ENCODE data around the gene LRRC8E.
"Not testable (repeated sequence)": the region's sequence is repeated elsewhere in the genome, so short reads cannot be mapped to it uniquely, and the experiment has no call there.

Gene LRRC8E

GRCh38 chr19:7855426-7856108 lies 32.7 kb upstream of the LRRC8E start:
- no peak for DNase-seq (ENCODE audit: low read depth)

- no peak for DNase-seq (ENCODE audit: low read depth)
Measured at GRCh38 chr19:7856109-7856591, 32.2 kb upstream of the LRRC8E start.

GRCh38 chr19:7856679-7857663 lies 31.3 kb upstream of the LRRC8E start:
- no peak for DNase-seq (ENCODE audit: low read depth)

DNA sequence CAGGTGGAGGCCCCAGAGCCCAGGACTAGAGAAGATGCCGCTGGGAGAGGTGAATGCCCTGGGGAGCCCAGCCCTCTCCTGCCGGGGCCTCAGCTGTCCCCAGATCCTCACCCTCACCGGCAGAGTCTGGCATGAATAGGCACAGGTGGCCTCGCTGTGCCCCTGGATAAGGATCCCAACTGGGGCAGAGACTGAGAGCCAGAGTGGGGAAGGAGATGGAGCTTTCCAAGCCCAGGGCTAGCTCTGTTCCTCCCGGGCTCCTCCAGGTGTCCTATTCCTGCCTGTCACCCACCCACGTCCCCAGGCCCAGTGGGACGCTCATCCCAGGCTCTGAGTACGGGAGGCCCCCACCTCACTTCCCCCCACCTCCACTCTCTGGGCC lies 30.6 kb upstream of the LRRC8E start:
- DNase-seq (ENCODE audit: low read depth): no peak

GRCh38 chr19:7858109-7858770 lies 30.1 kb upstream of the LRRC8E start:
- no peak for DNase-seq (ENCODE audit: low read depth)

- DNase-seq (ENCODE audit: low read depth): not testable (repeated sequence)
Measured at GRCh38 chr19:7859087-7859486, 29.2 kb upstream of the LRRC8E start.

DNA sequence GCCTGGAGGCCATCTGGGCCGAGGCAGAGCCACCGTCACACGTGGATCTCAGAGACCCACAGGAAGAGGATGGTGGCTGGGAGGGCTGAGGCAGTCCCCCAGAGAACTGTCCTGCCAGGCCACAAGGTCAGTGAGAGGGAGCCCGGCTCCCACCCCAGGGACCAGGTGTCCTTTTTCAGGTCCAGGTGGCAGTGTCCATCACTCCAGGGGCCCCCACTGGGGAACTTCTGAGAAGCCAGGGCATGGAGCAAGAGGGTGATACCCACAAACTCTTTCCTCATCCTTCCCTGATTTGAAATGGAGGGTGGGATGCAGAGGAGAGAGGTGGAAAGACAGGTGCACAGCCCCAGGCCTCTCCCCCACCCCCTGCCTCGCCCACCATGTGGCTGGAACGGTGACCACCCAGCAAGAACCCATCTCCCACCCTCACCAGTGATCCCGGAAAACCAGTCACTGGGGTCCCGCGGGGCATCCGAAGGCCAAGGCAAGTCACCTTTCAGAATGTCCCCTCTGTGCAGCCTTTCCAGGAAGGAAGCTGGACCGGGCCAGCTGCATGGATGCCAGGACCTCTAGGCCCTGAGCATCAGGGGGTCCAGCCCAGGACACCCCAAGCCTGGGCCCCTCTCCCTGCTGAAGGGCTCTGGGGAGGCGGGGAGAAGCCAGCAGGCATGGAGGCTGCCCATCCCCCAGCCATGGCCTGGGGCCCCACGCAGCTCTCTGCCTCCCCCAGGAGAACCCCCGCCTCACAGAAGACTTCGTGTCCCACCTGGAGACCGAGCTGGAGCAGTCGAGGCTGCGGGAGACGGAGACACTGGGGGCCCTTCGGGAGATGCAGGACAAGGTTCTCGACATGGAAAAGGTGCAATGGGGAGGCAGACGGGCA lies 28.2 kb upstream of the LRRC8E start:
- no peak for DNase-seq (ENCODE audit: low read depth)

DNA sequence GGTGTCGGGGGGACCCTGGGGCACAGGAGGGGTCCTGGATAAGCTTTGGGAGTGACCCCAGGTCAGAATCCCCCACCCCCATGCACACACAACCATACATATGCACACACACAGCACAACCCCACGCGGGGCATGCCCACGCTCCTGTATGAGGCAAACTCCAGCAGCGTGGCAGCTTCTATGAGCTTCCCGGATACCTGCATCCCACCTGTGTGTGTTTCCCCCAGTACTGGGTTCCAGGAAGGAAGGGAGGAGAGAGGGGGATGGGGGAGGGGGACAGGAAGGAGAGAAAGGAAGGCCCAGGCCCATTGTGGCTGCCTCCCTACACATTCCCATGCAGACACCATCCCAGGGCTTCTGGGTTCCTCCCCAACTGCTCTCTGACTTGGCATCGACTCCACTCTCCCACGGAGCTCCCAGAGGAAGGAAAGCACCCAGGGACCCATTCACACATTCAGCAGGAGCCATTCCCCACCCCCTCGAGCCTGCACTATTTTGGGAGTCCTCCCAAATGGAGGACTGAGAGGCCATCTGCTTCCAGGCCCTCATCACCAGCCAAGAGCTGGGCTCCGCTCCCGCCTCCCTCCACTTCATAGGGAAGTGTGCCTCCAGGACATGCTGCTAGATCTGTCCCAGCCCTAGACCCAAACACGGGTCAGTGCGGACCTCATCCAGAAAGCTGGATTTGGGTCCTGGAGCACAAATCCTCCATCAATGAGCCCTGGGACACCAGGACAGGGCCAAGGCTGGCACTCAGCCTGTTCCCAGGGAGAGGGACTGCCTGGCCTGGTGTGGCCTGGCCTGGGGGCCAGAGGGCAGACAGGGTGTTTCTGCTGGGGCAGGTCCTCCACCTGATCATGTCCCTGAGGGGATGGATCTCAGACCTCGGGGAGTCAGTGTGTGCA lies 27.3 kb upstream of the LRRC8E start:
- DNase-seq (ENCODE audit: low read depth): no peak

DNA sequence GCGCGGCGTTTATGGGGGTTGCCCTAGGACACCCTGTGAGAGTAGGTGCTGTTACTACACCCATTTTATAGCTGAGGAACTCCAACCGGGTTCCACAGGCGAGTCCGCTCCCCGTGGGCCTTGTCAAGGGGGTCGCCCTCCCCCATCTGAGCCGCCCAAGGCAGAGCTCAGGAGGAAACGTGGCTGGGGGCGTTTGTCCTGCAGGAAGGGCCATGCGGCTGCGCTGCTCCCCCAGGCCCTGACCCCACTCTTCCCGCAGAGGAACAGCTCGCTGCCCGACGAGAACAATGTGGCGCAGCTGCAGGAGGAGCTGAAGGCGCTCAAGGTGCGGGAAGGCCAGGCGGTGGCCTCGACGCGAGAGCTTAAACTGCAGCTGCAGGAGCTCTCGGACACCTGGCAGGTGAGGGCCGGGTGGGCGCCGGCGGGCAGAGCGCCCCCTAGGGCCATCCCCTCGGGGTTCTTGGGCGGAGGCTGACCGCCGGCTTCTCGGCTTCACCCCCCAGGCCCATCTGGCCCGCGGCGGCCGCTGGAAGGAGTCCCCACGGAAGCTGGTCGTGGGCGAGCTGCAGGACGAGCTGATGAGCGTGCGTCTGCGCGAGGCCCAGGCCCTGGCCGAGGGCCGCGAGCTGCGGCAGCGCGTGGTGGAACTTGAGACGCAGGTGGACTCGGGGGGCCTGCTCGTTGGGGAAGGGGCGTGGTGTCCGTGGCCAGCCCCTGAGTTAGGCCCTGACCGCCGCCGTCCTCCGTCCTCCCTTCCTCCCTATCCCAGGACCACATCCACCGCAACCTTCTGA lies 26.5 kb upstream of the LRRC8E start:
- no peak for DNase-seq (ENCODE audit: low read depth)

- no peak for DNase-seq (ENCODE audit: low read depth)
Measured at GRCh38 chr19:7862413-7862951, 25.8 kb upstream of the LRRC8E start.

DNA sequence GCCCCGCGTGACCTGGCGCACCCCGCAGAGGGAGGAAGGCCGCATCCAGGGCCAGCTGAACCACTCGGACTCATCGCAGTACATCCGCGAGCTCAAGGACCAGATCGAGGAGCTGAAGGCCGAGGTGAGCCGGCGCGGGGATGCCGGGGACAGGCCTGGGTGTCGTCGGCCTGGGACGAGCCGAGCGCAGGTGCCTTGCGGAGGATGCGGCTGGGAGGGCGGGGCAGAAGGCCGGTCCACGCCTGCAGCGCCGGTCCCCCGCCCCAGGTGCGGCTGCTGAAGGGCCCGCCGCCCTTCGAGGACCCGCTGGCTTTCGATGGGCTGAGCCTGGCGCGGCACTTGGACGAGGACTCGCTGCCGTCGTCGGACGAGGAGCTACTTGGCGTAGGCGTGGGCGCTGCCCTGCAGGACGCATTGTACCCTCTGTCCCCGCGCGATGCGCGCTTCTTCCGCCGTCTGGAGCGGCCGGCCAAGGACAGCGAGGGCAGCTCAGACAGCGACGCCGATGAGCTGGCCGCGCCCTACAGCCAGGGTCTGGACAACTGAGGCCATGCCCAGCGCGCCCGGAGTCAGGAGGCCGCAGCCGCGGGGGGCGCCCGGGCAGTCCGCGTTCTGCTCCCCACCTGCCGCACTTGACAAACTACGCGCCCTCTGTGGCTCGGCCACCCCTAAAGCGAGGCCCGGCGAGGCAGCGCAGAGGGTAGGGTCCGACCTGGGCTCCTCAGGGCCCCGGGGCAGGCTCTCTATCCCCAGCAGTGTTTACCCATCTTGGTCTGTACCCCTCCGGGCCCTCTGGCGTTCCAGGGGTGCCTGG lies 24.9 kb upstream of the LRRC8E start:
- no peak for DNase-seq (ENCODE audit: low read depth)

DNA sequence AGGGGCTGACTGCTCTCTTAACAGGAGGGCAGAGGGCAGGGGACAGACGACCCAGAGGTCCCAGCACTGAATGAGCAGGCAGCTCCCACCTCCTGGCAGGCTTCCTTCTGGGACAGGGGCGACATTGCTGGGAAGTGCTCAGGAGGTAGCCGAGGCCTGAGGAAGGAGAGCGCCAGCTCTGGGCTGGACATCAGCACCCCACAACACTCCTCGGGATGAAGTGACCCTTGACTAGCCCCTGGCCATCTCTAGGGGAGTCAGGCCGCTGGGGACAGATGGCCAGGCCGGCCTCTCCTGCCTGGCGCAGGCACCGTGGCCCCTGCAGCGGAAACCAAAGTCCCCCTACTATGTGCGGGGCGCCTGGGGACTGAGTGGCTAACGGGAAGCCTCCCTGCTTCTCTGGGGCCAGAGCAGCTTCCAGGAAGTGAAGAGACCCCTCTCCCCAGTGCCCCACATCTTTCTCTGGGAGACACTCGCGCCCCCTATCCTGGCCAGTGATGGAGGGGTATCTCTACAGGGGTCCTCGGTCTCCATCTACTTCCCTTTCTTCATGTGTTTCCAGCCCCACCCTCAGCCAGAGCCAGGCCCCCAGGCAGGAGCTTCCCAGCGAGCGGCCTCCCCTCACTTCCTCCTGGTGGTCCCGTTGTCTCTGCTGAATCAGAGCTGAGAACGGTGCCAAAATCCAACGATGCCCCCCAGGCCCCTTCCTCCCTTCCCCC lies 24.2 kb upstream of the LRRC8E start:
- DNase-seq (ENCODE audit: low read depth): no peak

DNA sequence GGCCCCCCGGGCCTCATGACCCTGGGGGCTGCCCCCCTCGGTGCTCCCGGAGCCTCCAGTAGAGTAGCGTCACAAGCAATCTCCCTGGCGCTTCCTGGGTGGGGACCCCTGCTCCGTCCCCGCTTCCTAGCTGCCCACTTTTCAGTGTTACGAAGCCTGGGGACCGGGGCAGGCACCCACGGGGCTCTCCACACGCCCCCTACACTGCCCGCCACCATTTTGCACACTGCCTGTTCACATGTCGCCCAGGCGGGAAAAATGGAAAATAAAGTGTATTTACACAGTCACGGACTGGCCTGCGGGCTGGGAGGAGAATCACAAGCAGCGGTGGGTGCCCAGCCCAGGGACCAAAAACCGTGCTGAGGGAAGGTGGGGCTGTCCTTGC lies 23.6 kb upstream of the LRRC8E start:
- no peak for DNase-seq (ENCODE audit: low read depth)

DNA sequence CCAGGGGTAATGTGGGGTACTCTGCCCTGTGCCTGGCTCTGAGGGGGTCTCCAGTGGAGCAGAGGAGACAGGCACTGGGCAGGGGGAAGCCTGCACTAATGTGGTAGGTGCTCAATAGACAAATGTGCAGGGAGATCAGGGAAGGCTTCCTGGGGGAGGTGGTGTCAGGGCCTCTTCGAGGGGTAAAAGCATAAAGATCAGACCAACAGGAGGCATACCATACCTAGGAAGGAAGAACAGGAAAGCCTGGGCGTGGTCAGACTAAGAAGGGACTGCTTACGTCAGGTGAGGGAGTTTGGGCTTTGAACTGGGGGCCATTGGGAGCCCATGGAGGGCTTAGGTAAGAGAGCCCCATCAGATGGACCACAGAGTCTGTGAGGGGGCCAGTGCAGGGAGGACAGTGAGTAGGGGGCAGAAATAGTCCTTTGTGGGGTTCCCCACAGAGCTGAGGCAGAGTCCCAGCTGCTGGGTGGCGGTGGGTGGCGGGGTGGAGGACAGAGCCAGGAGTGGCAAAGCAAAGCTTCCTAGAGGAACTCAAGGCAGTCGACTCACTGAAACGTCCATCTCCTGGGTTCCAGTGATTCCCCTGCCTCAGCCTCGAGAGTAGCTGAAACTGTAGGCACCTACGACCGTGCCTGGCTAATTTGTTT lies 22.9 kb upstream of the LRRC8E start:
- no peak for DNase-seq (ENCODE audit: low read depth)

- DNase-seq (ENCODE audit: low read depth): no peak
Measured at GRCh38 chr19:7866399-7867091, 21.8 kb upstream of the LRRC8E start.

DNA sequence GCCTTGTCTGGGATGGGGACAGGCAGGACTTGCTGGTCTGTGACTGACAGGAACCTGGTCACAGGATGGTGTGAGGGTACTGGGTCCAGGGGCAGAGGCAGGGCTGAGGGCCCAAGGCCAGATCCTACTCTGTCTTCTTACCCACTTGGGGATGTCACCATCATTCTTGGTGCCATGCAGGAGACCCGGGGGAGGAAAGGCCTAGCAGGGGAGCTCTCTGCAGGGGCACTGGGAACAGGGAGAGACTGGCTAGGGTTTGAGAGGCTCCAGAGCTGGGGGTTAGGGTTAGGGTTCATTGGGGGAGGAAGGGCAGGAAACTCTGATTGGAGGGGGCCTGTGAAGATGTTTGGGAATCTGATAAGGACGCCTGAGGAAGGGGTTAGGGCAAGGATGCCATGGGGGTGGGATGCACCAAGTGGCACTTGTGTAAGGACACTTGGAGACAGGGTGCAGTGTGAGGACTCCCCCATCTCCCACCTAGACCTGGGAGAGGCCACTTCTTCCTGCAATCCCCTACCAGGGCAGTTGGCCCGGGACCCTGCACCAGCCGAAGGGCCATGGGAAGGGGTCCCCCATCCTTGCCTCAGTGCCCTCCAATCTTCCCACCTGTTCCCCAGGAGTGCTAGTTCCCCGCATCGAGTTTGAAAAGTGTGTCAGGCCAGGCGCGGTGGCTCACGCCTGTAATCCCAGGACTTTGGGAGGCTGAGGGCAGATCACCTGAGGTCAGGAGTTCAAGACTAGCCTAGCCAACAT lies 21.0 kb upstream of the LRRC8E start:
- no peak for DNase-seq (ENCODE audit: low read depth)

Data from GM04503 (cell line).